Stimulated activated CD8-positive, alpha-beta memory T cell treated with anti-CD3 and anti-CD28 coated beads, Interleukin-4, amount 100 ng/mL, for 4 hours (primary cell): ENCODE data around the gene TTLL5.
A peak's percentile ranks its signal among the peaks of the same experiment; 100 is the strongest.

ENCODE experiments used
- DNase-seq, 2 donors: peaks; one replicate each; pipeline ENCODE4 v3.0.0-alpha.2; 2020; ENCODE audit warnings: low read depth in 2 of 2, low spot score in 1 of 2

Gene TTLL5

DNA sequence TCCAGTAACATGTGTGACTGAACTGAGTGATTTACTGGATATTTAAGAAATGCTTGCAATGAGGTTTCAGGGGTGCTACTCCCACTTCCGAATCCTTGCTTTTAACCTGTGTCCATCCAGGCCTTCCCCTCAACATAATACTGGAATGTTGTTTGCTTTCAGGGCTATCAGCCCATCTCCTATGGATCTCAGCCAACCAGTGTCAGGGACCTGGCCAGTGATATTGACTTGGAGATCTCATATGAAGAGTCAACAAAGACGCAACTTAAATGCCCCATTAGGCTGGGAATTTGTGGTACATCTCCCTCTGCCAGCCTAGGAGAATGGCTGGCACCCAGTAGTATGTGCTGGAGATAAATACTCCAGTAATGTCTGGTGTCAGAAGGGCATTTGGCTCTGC is 323.6 kb downstream of the TTLL5 start:
- no peak for DNase-seq

DNA sequence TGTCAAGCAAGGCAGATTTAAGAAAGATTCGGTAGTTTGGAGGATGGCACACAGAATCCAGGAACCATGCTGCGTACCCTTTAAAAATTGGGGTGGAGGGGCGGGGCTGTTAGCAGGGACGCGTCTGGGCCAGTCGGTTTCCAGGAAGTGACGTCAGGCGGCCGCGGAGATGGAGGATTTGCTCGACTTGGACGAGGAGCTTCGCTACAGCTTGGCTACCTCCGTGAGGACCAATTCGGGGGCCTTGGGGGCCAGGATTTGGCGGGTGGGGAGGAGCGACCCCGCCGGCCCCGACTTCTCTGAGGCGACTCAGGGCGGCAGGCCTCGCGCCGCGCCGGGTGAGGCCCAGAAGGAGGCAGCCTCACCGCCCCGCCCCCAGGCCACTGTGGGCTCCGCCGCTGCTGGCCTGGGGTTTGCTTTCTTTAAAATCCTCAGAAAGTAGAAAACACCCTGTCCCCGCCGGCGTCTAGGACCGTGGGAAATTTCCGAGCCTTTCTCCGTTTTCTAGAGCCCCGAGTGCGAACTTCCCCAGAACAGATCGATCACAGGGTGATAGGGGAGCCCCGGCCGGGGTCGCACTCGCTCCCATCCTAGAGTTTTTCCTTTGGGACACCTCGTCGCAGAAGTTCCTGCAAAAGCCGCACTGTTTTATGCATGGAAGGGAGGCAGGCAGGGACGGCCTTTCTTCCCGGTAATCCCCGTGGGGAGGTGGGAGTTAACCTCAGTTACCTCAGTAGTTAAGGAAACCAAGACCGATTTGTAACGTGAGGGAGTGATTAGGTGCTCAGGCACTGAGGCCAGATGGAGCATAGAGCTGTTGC is 324.8 kb downstream of the TTLL5 start, which contains the start of gene IFT43:
IFT43 (plus strand) TSS at position 146 of the 821 bp plus-strand sequence; CDS start at position 170, 24 bp downstream.
- peak; percentile 83 to 91 for DNase-seq

DNA sequence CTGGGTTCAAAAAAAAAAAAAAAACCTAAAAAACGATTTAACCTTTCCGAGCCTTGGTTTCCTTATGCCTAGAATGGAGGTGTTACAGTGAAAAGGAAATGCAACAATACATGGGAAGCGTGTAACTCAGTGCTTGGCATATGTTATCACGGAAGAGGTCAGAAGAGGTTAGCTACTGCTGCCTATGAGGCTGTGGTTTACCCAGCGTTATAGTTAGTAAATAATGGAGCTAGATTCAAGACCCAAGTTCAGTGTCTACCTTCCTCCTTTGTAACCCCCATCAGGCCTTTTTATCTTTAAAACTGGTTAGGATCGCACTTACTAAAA is 325.4 kb downstream of the TTLL5 start:
- no peak for DNase-seq

DNA sequence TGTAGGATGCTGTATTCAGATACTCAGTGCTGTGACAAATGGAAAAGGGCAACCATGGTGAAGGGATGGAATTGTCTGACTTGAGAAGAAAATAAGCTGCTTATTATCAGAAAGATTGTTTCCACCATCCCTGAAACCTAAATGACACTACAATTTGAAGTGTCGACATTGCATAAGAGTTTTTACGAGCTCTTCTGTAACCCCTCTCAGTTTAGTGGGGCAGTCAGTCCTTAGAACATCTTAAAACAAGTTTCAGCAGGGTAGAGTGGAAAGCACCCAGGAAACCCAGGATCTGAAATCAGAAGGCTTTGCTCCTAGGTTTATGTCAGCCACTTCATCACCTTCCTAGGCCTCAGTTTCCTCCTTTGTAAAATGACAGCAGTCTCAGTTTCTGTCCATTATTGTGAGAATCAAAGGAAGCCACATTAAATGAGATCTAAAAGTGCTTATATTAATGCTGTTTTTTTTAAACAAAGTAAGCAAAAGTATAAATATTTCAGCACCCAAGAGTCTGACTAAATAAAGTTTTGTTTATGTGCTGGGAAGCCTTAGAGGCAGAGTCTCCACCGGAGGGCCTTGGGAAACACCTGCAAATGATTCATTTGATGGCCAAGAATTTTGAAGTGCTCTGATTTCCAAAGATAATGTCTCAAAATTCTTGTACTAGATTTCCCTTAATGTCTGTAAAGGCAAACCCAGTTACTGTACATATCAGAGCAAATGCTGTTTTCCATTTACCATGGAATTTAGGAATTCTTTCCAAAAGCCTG is 326.3 kb downstream of the TTLL5 start:
- DNase-seq = no peak

DNA sequence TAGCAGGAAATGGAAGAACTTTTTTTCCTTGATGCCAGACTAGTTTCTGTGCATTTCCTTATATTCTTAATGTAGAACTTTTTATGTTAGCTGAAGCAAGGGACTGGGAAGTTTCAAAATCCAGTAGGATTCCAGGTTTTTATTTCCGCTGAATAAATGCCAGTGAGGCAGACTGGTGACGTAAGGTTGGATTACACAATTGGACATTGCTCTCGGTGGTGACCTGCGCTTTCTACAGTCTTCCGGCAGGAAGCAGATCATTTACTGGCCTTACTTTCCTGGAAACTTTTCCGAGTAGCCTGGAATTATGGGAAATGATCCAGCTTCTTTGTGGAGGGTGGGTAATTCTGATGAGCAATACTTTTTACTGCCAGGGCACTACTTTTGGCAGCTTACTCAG is 328.1 kb downstream of the TTLL5 start:
- DNase-seq = no peak

DNA sequence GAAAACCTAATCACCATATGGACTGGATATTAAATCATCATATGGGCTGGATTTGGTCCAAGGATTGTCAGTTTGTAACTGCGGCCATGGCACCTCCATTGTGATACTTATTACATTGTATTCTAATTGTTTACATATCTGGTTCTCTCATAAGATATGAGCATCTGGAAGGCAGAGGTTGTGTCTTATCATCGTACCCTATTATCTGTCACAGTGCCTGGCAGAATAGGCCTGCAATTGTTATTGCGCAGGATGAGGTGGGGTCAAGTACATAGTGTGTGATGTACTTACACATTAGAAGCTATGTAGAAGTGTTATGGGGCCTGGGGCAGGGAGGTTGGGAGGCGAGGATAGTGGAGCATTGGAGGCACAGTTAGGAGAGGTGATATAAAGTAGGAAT is 329.3 kb downstream of the TTLL5 start:
- no peak for DNase-seq

DNA sequence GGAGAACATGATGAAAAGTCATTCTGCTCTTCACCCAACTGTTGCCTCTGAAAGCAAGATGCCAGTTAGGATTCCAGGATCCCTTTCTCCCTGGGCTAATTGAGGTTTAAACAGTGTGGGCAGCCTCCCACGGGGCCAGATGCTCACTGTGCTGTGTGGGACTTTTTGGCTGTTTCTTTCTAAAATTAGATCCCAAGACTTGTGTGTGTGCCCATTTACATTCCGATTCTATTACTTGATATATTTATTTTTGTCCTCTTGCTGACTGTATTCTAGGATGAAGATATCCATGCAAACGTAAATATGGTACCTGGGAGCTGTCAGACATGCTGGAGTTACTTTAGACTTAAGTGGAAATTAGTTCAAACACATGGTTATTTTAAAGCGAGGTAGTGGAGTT is 330.7 kb downstream of the TTLL5 start:
- no peak for DNase-seq

DNA sequence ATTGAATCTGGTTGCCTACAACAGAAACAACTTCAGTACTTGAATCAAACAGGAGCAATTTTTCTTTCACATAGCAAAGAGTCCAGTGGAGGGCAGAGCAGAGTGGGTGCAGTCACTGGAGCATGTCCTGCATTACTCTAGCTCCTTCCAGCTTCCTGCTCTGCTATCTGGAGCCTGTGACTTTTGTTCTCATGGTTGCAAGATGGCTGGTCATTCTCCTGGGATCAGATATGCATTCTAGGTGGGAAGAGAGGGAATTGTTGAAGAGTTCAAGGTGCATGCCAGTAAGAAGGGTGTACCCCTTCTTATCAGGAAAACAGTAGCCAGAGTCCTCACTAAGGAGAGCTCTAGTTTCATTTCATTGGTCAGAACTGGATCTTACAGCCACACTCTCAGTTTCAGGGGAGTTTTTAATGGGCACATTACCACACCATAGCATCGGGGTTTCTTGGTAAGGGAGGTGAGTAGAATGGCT is 332.6 kb downstream of the TTLL5 start:
- no peak for DNase-seq

DNA sequence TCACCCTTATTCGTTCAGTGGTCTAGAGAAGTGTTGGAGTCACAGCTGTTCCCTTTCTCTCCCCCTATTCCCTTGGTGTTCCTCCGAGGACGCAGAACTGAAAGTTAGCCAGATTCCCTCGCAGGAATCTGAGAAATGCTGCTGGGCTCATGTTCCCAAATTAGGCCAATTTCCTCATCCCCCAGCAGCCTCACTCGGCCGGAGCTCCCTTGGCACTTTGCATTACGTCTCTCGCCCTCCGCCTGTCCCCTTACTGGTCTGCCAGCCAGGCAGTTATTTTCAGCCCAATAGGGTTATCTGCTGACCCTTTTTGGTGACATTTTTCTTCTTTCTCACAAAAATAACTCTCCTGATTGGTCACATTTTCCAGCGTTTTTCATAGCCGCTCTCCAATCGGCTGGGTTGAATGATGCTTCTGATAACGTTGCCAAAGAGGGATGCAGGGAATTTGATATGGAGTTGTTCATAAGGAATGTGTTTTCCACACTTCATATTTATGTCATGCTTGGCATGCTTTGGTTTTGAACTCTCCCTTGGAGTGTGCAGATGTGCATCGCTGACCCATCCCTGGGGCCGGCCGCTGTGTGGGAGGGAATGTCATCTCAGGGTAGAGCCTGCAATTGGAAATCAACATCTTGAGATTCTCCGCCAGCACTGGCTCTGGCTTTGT is 334.5 kb downstream of the TTLL5 start:
- no peak for DNase-seq

DNA sequence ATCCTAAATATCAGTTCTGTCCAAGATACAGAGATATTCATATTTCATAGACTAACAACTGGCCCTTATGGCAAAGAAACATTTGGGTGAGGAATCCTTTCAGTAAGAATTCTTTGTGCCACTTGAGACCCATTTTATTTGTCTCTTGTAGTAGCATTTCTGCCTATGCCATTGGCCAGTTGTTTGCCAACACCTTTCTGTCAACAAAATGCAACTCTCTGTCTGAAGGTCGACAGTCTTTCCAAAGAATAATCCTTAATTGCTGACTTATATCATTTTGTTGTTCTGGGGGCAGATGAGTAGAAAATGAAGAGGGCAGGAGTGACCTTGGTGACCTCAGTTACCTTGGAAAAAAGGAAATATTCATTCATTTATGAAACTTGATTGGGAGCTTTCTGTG is 335.4 kb downstream of the TTLL5 start:
- DNase-seq = no peak

DNA sequence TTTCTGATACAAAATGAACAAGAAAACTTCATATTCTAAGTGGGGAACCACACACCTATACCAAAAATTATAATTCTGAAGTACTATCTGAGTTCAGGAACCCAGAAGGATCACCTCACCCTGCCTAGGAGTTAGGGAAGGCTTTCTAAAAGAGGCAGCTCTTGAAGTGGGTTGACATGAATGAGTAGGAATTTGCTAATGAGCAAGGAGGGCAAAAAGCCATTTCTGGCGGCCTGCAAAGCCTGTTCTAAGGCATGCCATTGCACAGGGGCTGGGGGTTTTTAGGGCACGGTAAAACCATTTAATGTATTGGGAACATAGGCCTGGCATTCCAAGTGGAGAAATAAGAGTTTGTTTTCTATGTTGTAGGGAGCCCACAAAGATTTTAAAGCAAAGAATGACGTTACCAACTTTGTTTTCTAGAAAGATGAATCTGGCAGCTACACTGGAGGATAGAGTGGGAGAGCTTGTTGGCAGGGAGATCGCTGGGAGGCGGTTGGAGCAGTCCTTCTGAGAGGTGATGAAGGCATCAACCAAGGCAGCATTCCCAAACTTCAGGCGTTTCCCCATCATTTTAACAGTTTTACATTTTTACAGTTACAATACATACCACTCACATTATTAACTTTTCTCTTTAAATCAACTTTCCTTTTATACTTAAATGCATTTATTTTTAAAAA is 338.6 kb downstream of the TTLL5 start:
- DNase-seq = no peak

DNA sequence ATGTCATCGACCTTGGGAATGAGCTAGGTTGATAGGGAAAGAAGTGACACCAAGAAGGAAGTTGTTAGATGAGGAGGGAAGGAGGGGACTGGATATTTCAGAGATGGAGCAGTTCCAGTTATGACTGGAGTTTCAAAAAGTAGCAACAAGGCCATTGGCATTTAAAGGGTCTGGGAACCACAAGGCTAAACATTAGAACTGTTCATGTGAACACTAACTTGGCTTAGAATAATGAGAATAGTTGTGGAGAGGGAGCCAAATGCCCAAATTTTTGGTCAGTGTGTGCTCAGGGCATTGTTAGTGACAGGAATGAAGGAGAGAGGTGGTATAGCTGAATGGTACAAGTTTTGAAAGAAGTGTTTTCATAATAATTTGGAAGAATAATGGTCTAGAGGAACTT is 341.3 kb downstream of the TTLL5 start:
- DNase-seq = no peak
